A549 (cell line): ENCODE results near the gene TANGO2. TPM values are rescaled to one million over a fixed set of nuclear protein-coding genes. Genes with fewer than 3 reads are reported as not detected.

Source experiments
- ATAC-seq, 2 experiments: fragments of 200-7000 bp in 1 of 2; fragments of >200 bp in 1 of 2; cut with Nextera tagmentation in 1 of 2; cut with Tn5 transposase in 1 of 2; 3 replicates each; pipeline versions ENCODE4 v1.8.0 to v1.9.1; 2018 to 2020; ENCODE audit warnings: mild to moderate bottlenecking in 1 of 2, moderate library complexity in 1 of 2
- CTCF ChIA-PET: fragments of 300-600 bp; sonication (Branson Sonifier 250); formaldehyde crosslinking; extraction: SDS; loops from one replicate; lab custom pipeline; 2021; ENCODE audit warnings: antibody characterized with exemption, inconsistent platforms; lab: Yijun Ruan, JAX
- POLR2A ChIA-PET: fragments of 350-600 bp; formaldehyde crosslinking; extraction: SDS; loops from one replicate; lab custom pipeline; 2021; ENCODE audit warnings: antibody characterized with exemption, inconsistent platforms; lab: Yijun Ruan, JAX
- DNase-seq, 2 experiments: peaks; one replicate each; pipeline versions ENCODE4 v3.0.0 to v3.0.0-alpha.2; 2011 to 2016; ENCODE audit warnings: low read depth in 1 of 2, low spot score in 1 of 2
- FAIRE-seq: peaks from 2 replicates; lab custom pipeline; 2011; peaks lifted over from hg19 to GRCh38; lab: Jason Lieb, UNC
- H3K27ac ChIP-seq, 2 experiments: fragments of >200 bp; sonication (Bioruptor Twin); formaldehyde crosslinking; 3 replicates each; pipeline ENCODE4 v1.5.1; 2016 to 2017
- H3K4me1 ChIP-seq: fragments of >200 bp; sonication (Bioruptor Twin); formaldehyde crosslinking; 3 replicates; pipeline ENCODE4 v1.6.1; 2016
- H3K4me2 ChIP-seq: fragments of >200 bp; sonication (Bioruptor Twin); formaldehyde crosslinking; 3 replicates; pipeline ENCODE4 v1.6.1; 2016
- H3K4me3 ChIP-seq: fragments of >200 bp; sonication (Bioruptor Twin); formaldehyde crosslinking; 3 replicates; pipeline ENCODE4 v1.5.1; 2016
- H3K9me3 ChIP-seq: fragments of >200 bp; sonication (Bioruptor Twin); formaldehyde crosslinking; 3 replicates; pipeline ENCODE4 v1.6.1; 2016
- BHLHE40 ChIP-seq: IDR thresholded peaks from 2 replicates; pipeline ENCODE4 v1.6.1; 2012; ENCODE audit warnings: low read depth, low read length, inconsistent platforms
- CEBPB ChIP-seq, 2 experiments: fragments of >200 bp in 1 of 2; sonication (Bioruptor Twin) in 1 of 2; formaldehyde crosslinking in 1 of 2; IDR thresholded peaks; 2 replicates each; pipeline ENCODE4 v1.6.1; 2012 to 2016
- CHD2 ChIP-seq: fragments of 150-350 bp; IDR thresholded peaks from 2 replicates; pipeline ENCODE4 v1.6.1; 2014; ENCODE audit warnings: low read length; ENCODE audit not compliant: partially characterized antibody
- EHMT2 ChIP-seq: fragments of 200-600 bp; sonication (generic); IDR thresholded peaks from 2 replicates; pipeline ENCODE4 v1.6.1; 2016; ENCODE audit warnings: antibody characterized with exemption, low read depth, mild to moderate bottlenecking, moderate library complexity
- EP300 ChIP-seq, 2 experiments: fragments of >200 bp; sonication (Bioruptor Twin); formaldehyde crosslinking; IDR thresholded peaks; 2 replicates in 1 of 2; 3 replicates in 1 of 2; pipeline ENCODE4 v1.6.1; 2016 to 2017
- HOXA7 ChIP-seq: fragments of 250-450 bp; sonication (Bioruptor Pico); IDR thresholded peaks from 2 replicates; pipeline ENCODE4 v1.5.0; 2020; ENCODE audit warnings: mild to moderate bottlenecking, moderate library complexity
- MAFK ChIP-seq: fragments of 450-650 bp; IDR thresholded peaks from 2 replicates; pipeline ENCODE4 v1.6.1; 2014; ENCODE audit not compliant: partially characterized antibody
- NR3C1 ChIP-seq: fragments of >200 bp; sonication (Bioruptor Twin); formaldehyde crosslinking; IDR thresholded peaks from 3 replicates; pipeline ENCODE4 v1.6.1; 2017
- PHF8 ChIP-seq: fragments of 200-600 bp; sonication (generic); IDR thresholded peaks from 2 replicates; pipeline ENCODE4 v1.6.1; 2016; ENCODE audit warnings: low read depth, mild to moderate bottlenecking, antibody characterized with exemption, moderate library complexity, borderline replicate concordance
- RCOR1 ChIP-seq: fragments of 150-350 bp; IDR thresholded peaks from 2 replicates; pipeline ENCODE4 v1.6.1; 2014; ENCODE audit warnings: antibody characterized with exemption, low read length, low read depth
- RFX5 ChIP-seq: fragments of 450-650 bp; IDR thresholded peaks from 2 replicates; pipeline ENCODE4 v1.7.1; 2014; ENCODE audit warnings: antibody characterized with exemption, mild to moderate bottlenecking, moderate library complexity
- SMC3 ChIP-seq: fragments of >200 bp; sonication (Bioruptor Twin); formaldehyde crosslinking; IDR thresholded peaks from 3 replicates; pipeline ENCODE4 v1.6.1; 2018; ENCODE audit warnings: inconsistent platforms
- SREBF2 ChIP-seq: fragments of 450-650 bp; IDR thresholded peaks from 2 replicates; pipeline ENCODE4 v1.6.1; 2014; ENCODE audit warnings: mild to moderate bottlenecking, moderate library complexity
- TFCP2L1 ChIP-seq: fragments of 250-450 bp; sonication (Bioruptor Pico); IDR thresholded peaks from 2 replicates; pipeline ENCODE4 v1.5.0; 2021; ENCODE audit warnings: mild to moderate bottlenecking
- ZFP36 ChIP-seq: fragments of 450-650 bp; IDR thresholded peaks from 2 replicates; pipeline ENCODE4 v1.6.1; 2014; ENCODE audit warnings: borderline replicate concordance; ENCODE audit not compliant: partially characterized antibody
- ZSCAN20 ChIP-seq: fragments of 250-450 bp; sonication (Bioruptor Pico); IDR thresholded peaks from 2 replicates; pipeline ENCODE4 v1.8.0; 2022; ENCODE audit warnings: mild to moderate bottlenecking, moderate library complexity
- WGBS: methylation state at CpG from one replicate; pipeline ENCODE4 v1.1.6; 2017; ENCODE audit errors: missing lambda C conversion rate; 5-methylcytosine and 5-hydroxymethylcytosine counted together
- polyA plus RNA-seq, 4 experiments: library from polyadenylated mRNA; depleted of rRNA in 3 of 4; stranded (reverse); fragments of >200 nt; fragmentation: RNase III in 1 of 4; extraction: RNeasy Plus Mini Kit Qiagen cat#74134 plus additional on column Dnase treatment in 1 of 4; gene quantifications; 2 replicates in 3 of 4; 3 replicates in 1 of 4; pipeline ENCODE4 v1.2.3, GENCODE V29; 2011 to 2017
- TF ChIP-seq, protein P1 (sequence below): fragments of 450-650 bp; IDR thresholded peaks from 2 replicates; pipeline ENCODE4 v1.6.1; 2014; ENCODE audit warnings: antibody characterized with exemption
- TF ChIP-seq, protein P2 (sequence below): IDR thresholded peaks from 2 replicates; pipeline ENCODE4 v1.6.1; 2012; ENCODE audit warnings: low read depth, borderline replicate concordance

TANGO2 gene
- polyA plus RNA-seq, 2 of the 4 experiments (the other 2 are of a cell fraction) = 13.2 to 13.8 TPM

DNA sequence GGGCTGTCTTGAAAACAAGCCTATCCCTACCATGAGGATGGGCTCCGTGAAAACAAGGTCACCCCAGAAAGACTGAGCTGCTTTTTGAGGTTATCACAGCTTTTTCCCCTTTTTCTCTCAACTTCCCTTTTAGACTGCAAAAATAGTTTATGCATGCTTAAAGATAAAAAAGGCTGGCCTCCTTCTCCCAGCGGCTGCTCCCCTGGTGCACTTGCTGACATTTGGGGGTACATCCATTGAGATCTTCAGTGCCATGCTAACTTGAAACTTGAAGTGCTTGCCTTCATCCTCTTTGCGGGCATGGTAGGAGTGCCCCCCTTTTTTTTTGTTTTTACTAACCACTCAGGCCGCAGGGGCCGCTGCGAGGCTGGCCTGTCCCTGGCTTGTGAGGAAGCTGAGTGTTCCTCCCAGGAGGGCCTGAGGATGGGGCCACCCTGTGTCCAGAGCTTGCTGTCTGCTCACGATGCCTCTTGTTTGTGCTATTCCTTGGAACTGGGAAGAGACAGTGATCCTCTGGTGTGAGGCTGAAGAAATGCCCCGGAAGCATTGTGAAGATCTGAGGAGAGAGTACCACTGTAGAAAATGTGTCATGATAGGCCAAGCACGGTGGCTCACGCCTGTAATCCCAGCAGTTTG lies 2.2 kb downstream of the TANGO2 start:
- POLR2A ChIA-PET = no interaction called here
- no peak for TF ChIP-seq TFCP2L1 (CRISPR knock-in tag)
- no peak for TF ChIP-seq SREBF2
- TF ChIP-seq, protein P1, sequence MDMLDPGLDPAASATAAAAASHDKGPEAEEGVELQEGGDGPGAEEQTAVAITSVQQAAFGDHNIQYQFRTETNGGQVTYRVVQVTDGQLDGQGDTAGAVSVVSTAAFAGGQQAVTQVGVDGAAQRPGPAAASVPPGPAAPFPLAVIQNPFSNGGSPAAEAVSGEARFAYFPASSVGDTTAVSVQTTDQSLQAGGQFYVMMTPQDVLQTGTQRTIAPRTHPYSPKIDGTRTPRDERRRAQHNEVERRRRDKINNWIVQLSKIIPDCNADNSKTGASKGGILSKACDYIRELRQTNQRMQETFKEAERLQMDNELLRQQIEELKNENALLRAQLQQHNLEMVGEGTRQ = no peak
- TF ChIP-seq RCOR1 = no peak
- no peak for TF ChIP-seq PHF8
- TF ChIP-seq ZSCAN20 (CRISPR knock-in tag) = no peak
- TF ChIP-seq EHMT2 = no peak
- TF ChIP-seq BHLHE40 = no peak
- TF ChIP-seq CHD2 = no peak
- TF ChIP-seq HOXA7 (CRISPR knock-in tag) = no peak
- no peak for TF ChIP-seq CEBPB (IDR thresholded peaks at IDR 0.05)
- TF ChIP-seq MAFK = no peak
- no peak for TF ChIP-seq RFX5
- TF ChIP-seq, protein P2, sequence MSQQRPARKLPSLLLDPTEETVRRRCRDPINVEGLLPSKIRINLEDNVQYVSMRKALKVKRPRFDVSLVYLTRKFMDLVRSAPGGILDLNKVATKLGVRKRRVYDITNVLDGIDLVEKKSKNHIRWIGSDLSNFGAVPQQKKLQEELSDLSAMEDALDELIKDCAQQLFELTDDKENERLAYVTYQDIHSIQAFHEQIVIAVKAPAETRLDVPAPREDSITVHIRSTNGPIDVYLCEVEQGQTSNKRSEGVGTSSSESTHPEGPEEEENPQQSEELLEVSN = no peak
- no peak for TF ChIP-seq NR3C1
- TF ChIP-seq SMC3 = no peak
- no peak for TF ChIP-seq ZFP36
- H3K4me1 ChIP-seq = peaks cover 12% of the 10 kb centered on the region
- H3K4me2 ChIP-seq = no peak overlapping the region
- CTCF ChIA-PET = no interaction called here
- DNase-seq (no peak), FAIRE-seq (no peak), ATAC-seq (no peak)
- H3K9me3 ChIP-seq = no peaks in the 10 kb centered on the region
- H3K27ac ChIP-seq = no peak overlapping the region
- 92% methylated on average over 10 of the region's 10 CpGs for WGBS
- no peak overlapping the region for H3K4me3 ChIP-seq

DNA sequence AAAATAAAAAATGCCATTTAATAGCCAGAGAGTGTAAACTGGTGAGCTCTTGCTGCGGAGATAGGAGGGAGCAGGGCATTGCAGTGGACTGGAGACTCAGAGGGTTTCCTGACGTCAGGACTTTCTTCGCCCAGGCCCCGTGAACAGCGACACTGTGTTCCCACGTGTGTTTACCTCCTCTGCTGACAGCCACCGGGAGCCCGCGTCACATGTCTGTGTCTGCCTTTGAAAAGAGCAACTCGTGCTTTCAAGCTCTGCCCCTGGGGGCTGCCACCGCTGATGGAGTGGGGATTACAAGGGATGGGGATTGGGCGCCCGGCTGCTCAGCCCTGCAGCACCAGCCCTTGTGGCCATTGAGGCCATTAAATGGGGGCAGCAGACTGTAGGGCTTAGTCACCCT lies 3.3 kb downstream of the TANGO2 start:
- TF ChIP-seq PHF8 (no peak), NR3C1 (no peak), SMC3 (no peak)
- no peak overlapping the region for H3K4me3 ChIP-seq
- ChIA-PET POLR2A (no interaction called here), CTCF (no interaction called here)
- 86% methylated on average over 9 of the region's 13 CpGs for WGBS
- no peak overlapping the region for H3K4me2 ChIP-seq
- FAIRE-seq (no peak), ATAC-seq (no peak), DNase-seq (no peak)
- no peaks in the 10 kb centered on the region for H3K9me3 ChIP-seq
- H3K27ac ChIP-seq = no peak overlapping the region
- peaks cover 12% of the 10 kb centered on the region for H3K4me1 ChIP-seq

GRCh38 chr22:20024650-20025397 lies 3.9 kb downstream of the TANGO2 start:
- peaks cover 12% of the 10 kb centered on the region for H3K4me1 ChIP-seq
- CTCF ChIA-PET = interaction anchor here (5.1 kb wide), 1 partner anchor 54 kb away, joined by 30 read pairs; no protein-coding TSS in a partner anchor
- FAIRE-seq = no peak
- ATAC-seq = no peak
- no peaks in the 10 kb centered on the region for H3K9me3 ChIP-seq
- H3K4me3 ChIP-seq = no peak overlapping the region
- H3K27ac ChIP-seq = no peak overlapping the region
- WGBS = 96% methylated on average over 15 of the region's 15 CpGs
- H3K4me2 ChIP-seq = no peak overlapping the region
- TF ChIP-seq EP300 (IDR thresholded peaks at IDR 0.05) = no peak
- no peak for TF ChIP-seq SMC3
- DNase-seq = no peak
- POLR2A ChIA-PET = no interaction called here
